Endodermal cell (in vitro differentiated cells): ENCODE measurements around the gene OXSM. TPM values are rescaled to one million over a fixed set of nuclear protein-coding genes. Genes with fewer than 3 reads are reported as not detected.

ENCODE experiments used
- DNase-seq: peaks from one replicate; pipeline ENCODE4 v3.0.0-alpha.2; 2017
- H3K27ac ChIP-seq: 2 replicates; pipeline ENCODE4 v1.5.1; 2013; ENCODE audit warnings: mild to moderate bottlenecking, low read depth, low read length, moderate library complexity
- H3K27me3 ChIP-seq: 2 replicates; pipeline ENCODE4 v1.6.1; 2013; ENCODE audit warnings: mild to moderate bottlenecking, low read length, moderate library complexity; ENCODE audit not compliant: insufficient read depth, control insufficient read depth, poor library complexity, severe bottlenecking
- H3K36me3 ChIP-seq: 2 replicates; pipeline ENCODE4 v1.7.0; 2013; ENCODE audit warnings: mild to moderate bottlenecking, low read length, moderate library complexity; ENCODE audit not compliant: control insufficient read depth, insufficient read depth
- H3K4me1 ChIP-seq: one replicate; pipeline ENCODE4 v1.7.0; 2013; ENCODE audit warnings: low read length; ENCODE audit not compliant: control insufficient read depth, insufficient read depth
- H3K4me3 ChIP-seq: 2 replicates; pipeline ENCODE4 v1.5.1; 2013; ENCODE audit warnings: mild to moderate bottlenecking, low read length, moderate library complexity
- H3K9ac ChIP-seq: 2 replicates; pipeline ENCODE4 v1.6.1; 2013; ENCODE audit warnings: mild to moderate bottlenecking, low read length, moderate library complexity; ENCODE audit not compliant: poor library complexity, severe bottlenecking; ENCODE audit errors: extremely low read depth
- H3K9me3 ChIP-seq: 2 replicates; pipeline ENCODE4 v1.6.1; 2013; ENCODE audit warnings: mild to moderate bottlenecking, low read length, moderate library complexity; ENCODE audit not compliant: control insufficient read depth
- H3K27ac Mint-ChIP-seq: 2 replicates; pipeline ENCODE4 v1.8.0; 2020; ENCODE audit warnings: mixed read lengths
- H3K27me3 Mint-ChIP-seq: 2 replicates; pipeline ENCODE4 v1.8.0; 2021; ENCODE audit warnings: mild to moderate bottlenecking, mixed read lengths; ENCODE audit not compliant: insufficient read depth
- H3K36me3 Mint-ChIP-seq: 2 replicates; pipeline ENCODE4 v1.8.0; 2020; ENCODE audit warnings: low read depth, mixed read lengths
- H3K4me1 Mint-ChIP-seq: 2 replicates; pipeline ENCODE4 v1.8.0; 2020; ENCODE audit warnings: mixed read lengths
- H3K4me3 Mint-ChIP-seq: 2 replicates; pipeline ENCODE4 v1.8.0; 2020; ENCODE audit warnings: mild to moderate bottlenecking, moderate library complexity, mixed read lengths
- H3K9me3 Mint-ChIP-seq: 2 replicates; pipeline ENCODE4 v1.8.0; 2020; ENCODE audit warnings: mild to moderate bottlenecking, mixed read lengths
- WGBS, 2 experiments: methylation state at CpG; one replicate each; pipeline versions ENCODE4 v1.1.5 to v1.1.7; 2013; ENCODE audit warnings: missing lambda C conversion rate in 2 of 2, mixed read lengths in 1 of 2; ENCODE audit not compliant: insufficient coverage in 1 of 2, insufficient read length in 1 of 2; 5-methylcytosine and 5-hydroxymethylcytosine counted together
- total RNA-seq, 2 donors: library from RNA; stranded (reverse); fragmentation: NEBNext Ultra II Directional in 1 of 2; extraction: Animal tissue kit (Norgen Biotek cat#: 25700) in 1 of 2; gene quantifications; 2 replicates in 1 of 2; 3 replicates in 1 of 2; pipeline ENCODE4 v1.2.1, GENCODE V29; 2021
- TF ChIP-seq, protein P1 (sequence below): fragments of 200-600 bp; sonication (generic); conservative IDR thresholded peaks from 2 replicates; pipeline ENCODE4 v1.5.0; 2021; ENCODE audit warnings: antibody characterized with exemption, mild to moderate bottlenecking

OXSM gene
- total RNA-seq, 2 donors from 2014 or later: 7.8 to 10.5 TPM

DNA sequence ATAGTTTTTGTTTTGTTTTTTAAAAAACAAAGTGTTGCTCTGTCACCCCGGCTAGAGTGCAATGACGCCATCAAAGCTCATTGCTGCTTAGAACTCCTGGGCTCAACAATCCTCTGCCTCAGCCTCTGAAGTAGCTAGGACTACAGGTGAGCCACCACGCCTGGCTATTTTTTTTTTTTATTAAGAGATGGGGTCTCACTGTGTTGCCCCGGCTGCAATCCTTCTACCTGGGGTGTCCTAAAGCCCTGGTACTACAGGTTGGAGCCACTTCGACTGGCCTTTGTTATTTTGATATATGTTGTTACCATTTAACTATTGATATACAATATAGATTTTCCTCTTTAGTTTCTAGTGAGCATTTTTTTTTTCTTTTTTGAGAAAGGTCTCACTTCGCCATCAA lies 9.3 kb upstream of the OXSM start:
- H3K9me3 Mint-ChIP-seq: no peaks in the 10 kb centered on the region
- H3K27me3 ChIP-seq: no peaks in the 10 kb centered on the region
- H3K4me3 Mint-ChIP-seq: no peak overlapping the region
- WGBS, 2 experiments: 95% methylated on average over 4 to 6 of the region's 6 CpGs
- H3K9me3 ChIP-seq: no peaks in the 10 kb centered on the region
- peaks cover 12% of the 10 kb centered on the region for H3K4me1 Mint-ChIP-seq
- peaks cover 4% of the 10 kb centered on the region for H3K27me3 Mint-ChIP-seq
- no peak overlapping the region for H3K4me3 ChIP-seq
- peaks cover 24% of the 10 kb centered on the region for H3K36me3 ChIP-seq
- no peak overlapping the region for H3K27ac ChIP-seq
- H3K27ac Mint-ChIP-seq: no peak overlapping the region
- no peaks in the 10 kb centered on the region for H3K4me1 ChIP-seq
- TF ChIP-seq, protein P1, sequence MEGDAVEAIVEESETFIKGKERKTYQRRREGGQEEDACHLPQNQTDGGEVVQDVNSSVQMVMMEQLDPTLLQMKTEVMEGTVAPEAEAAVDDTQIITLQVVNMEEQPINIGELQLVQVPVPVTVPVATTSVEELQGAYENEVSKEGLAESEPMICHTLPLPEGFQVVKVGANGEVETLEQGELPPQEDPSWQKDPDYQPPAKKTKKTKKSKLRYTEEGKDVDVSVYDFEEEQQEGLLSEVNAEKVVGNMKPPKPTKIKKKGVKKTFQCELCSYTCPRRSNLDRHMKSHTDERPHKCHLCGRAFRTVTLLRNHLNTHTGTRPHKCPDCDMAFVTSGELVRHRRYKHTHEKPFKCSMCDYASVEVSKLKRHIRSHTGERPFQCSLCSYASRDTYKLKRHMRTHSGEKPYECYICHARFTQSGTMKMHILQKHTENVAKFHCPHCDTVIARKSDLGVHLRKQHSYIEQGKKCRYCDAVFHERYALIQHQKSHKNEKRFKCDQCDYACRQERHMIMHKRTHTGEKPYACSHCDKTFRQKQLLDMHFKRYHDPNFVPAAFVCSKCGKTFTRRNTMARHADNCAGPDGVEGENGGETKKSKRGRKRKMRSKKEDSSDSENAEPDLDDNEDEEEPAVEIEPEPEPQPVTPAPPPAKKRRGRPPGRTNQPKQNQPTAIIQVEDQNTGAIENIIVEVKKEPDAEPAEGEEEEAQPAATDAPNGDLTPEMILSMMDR: no peak
- no peak overlapping the region for H3K9ac ChIP-seq
- H3K36me3 Mint-ChIP-seq: peaks cover 25% of the 10 kb centered on the region
- no peak for DNase-seq

DNA sequence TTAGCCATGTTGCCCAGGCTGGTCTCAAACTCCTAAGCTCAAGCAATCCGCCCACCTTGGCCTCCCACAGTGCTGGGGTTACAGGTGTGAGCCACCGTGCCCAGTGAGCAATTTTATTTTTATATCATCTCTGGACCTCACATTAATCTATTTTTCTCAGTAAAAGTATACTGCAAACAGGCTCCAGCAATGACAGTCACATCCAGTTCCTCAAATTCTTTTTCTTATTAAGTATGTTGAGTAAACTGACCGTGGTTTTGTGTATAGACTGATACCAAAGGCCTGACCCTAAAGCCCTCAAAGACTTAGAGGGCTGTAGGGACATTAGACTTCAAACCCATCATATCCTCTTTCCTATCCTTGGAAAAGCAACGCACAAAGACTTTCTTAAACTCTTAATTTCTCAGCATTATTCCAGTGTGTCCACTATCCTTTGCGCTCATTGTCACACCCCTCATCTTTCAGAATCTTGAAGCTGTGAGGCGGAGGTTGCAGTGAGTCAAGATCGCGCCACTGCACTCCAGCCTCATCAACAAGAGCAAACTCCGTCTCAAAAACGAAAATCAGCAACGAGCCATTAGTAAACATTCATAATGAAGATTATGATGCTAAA lies 8.6 kb upstream of the OXSM start:
- Histone ChIP-seq H3K9me3 (no peaks in the 10 kb centered on the region), H3K36me3 (peaks cover 18% of the 10 kb centered on the region), H3K4me1 (no peaks in the 10 kb centered on the region), H3K27me3 (no peaks in the 10 kb centered on the region), H3K4me3 (peak overlapping the region; percentile 98), H3K27ac (no peak overlapping the region), H3K9ac (no peak overlapping the region)
- 92 to 95% methylated on average over 6 to 11 of the region's 11 CpGs for WGBS, 2 experiments
- Mint-ChIP-seq H3K36me3 (peaks cover 20% of the 10 kb centered on the region), H3K4me1 (peaks cover 14% of the 10 kb centered on the region), H3K27ac (no peak overlapping the region), H3K27me3 (peaks cover 4% of the 10 kb centered on the region), H3K9me3 (no peaks in the 10 kb centered on the region), H3K4me3 (peak overlapping the region; percentile 77)
- TF ChIP-seq, protein P1: no peak
- no peak for DNase-seq

DNA sequence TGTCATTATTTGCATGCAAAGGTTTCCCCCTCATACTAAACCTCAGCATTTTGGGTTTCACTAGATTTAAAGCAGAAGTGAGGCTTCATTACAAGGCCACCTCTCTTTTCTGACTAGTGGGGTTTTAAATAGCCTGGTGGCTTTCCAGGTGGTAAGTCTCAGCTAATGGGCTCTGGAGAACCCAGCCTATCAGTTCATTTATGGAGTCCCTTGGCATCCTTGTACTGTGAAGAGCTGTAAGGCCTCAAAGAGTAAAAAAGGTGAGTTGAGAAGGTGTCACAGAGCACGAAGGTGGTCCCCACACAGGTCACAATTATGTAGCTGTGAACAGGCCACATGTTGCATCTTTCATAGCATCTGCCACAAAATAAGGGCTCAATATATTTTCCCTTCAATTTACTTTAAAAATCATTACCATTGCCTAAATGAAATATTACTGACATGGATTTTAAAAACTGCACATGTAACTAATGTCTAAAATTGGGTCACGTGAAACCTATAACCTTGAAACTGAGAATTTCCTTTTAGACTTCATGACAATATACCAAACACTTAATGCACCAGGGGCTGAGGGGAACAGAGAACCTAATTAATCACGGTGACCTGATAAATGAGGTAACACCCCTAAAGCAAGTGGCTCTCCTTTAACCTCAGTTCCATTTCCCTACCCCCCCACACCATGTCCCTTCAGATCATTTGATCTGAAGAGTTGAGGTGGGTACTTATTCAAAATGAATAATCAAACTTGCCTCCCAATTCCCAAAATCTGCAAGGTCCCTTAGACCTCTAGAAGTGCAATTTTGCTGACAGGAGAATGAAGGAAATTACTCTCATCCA lies 7.9 kb upstream of the OXSM start:
- H3K36me3 ChIP-seq: peaks cover 13% of the 10 kb centered on the region
- peaks cover 13% of the 10 kb centered on the region for H3K36me3 Mint-ChIP-seq
- H3K9me3 Mint-ChIP-seq: no peaks in the 10 kb centered on the region
- peaks cover 15% of the 10 kb centered on the region for H3K4me1 Mint-ChIP-seq
- H3K4me1 ChIP-seq: no peaks in the 10 kb centered on the region
- no peak for DNase-seq
- 76 to 81% methylated on average over 3 of the region's 3 CpGs for WGBS, 2 experiments
- no peak overlapping the region for H3K27ac ChIP-seq
- H3K27me3 Mint-ChIP-seq: peaks cover 4% of the 10 kb centered on the region
- no peak overlapping the region for H3K27ac Mint-ChIP-seq
- H3K4me3 Mint-ChIP-seq: peak overlapping the region; percentile 77
- TF ChIP-seq, protein P1: no peak
- peak overlapping the region; percentile 54 for H3K9ac ChIP-seq
- no peaks in the 10 kb centered on the region for H3K27me3 ChIP-seq
- H3K4me3 ChIP-seq: peak overlapping the region; percentile 98
- H3K9me3 ChIP-seq: no peaks in the 10 kb centered on the region
